ENCODE measurements around the gene PKNOX2.

DNA sequence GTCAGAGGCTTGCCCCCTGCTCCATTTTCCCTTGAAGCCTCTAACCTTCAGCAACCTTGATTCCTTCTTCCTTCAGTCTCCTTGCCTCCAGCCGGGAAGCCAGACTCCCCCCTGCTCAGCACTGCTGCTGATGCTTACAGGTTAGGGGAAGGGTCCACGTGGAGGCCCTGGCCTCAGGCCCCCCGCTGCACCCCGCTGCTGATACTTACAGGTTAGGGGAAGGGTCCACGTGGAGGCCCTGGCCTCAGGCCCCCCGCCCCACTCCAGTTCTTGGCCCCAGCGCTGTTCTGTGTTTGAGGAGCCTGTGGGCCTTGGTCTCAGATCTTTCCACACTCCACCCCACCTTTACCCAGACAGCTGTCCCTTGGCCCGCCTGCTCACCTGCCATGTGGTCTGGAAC lies 25.6 kb upstream of the PKNOX2 start:
- TF ChIP-seq, protein P1, sequence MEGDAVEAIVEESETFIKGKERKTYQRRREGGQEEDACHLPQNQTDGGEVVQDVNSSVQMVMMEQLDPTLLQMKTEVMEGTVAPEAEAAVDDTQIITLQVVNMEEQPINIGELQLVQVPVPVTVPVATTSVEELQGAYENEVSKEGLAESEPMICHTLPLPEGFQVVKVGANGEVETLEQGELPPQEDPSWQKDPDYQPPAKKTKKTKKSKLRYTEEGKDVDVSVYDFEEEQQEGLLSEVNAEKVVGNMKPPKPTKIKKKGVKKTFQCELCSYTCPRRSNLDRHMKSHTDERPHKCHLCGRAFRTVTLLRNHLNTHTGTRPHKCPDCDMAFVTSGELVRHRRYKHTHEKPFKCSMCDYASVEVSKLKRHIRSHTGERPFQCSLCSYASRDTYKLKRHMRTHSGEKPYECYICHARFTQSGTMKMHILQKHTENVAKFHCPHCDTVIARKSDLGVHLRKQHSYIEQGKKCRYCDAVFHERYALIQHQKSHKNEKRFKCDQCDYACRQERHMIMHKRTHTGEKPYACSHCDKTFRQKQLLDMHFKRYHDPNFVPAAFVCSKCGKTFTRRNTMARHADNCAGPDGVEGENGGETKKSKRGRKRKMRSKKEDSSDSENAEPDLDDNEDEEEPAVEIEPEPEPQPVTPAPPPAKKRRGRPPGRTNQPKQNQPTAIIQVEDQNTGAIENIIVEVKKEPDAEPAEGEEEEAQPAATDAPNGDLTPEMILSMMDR (IDR thresholded peaks at IDR 0.05): no peak
- TF ChIP-seq POLR2AphosphoS5 (IDR thresholded peaks at IDR 0.05): no peak

Data from sigmoid colon (tissue), 4 donors.